ENCODE measurements around the gene TBC1D17.

The TBC1D17 gene

DNA sequence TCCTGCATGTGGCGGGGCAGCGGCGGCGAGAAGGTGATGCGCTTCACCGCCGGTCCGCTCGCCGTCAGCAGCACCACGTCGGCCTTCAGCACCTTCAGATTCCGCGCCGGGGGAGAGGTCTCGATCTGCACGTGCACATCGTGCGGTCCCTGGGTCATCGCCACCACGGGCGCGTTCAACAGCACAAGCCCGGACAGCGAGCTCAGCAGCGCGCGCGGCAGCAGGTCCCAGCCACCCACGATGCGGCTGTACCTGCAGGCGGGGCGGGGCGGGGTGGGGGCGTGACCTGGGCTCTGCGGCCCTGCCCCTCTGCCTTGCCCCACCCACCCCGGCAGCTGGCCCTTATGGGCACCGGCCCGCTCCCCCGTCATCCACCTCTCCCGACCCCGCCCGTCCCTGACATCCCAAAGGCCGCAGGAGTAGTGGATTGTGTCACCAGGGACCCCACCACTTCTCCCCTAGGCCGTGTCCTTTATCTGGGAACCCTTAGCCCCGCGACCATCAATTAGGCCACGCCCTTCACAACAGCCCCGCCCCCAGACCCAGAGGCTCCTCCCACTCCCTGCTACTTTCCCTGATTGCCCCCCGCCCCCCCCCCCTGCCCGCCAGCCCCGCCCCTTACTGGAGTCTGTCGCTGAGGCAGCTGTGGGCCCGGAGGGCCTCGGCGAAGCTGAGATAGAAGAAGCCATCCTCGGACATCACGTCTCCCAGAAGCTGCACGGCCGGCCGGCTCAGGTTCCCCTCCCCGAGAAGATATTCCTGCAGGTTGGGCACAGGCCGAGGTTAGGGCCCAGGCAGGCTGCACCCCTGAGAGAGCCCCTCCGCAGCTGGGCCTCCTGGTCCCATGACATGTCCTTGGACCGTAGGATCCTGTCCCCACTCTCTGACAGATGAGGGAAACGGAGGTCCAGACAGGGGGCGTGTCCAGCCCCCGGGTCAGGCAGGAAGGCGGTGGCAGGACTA is 13.1 kb downstream of the TBC1D17 start:
- DNase-seq (ENCODE audit: low read depth in 1 of 2, low spot score in 1 of 2), result peak; percentile 47 to 64

DNA sequence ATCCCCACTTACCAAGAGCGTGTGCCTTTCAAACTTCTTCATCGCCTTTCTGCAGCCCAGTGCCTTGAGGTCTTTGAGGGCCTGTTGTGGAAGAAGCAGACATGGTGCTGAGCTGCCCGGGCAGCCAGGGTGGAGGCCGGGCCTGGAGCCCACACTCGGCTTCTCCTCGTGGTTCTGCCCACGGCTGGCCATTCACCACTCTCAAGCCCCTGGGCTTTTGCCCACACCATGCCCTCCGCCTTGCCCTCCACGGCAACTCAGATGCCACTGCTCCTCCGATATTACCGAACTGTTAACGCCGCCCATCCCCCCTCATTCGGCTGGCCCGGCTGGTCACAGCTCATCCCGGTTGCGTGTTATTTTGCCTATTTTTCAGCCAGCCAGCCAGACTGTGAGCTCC is 13.9 kb downstream of the TBC1D17 start:
- DNase-seq (ENCODE audit: low read depth in 1 of 2, low spot score in 1 of 2), result no peak

DNA sequence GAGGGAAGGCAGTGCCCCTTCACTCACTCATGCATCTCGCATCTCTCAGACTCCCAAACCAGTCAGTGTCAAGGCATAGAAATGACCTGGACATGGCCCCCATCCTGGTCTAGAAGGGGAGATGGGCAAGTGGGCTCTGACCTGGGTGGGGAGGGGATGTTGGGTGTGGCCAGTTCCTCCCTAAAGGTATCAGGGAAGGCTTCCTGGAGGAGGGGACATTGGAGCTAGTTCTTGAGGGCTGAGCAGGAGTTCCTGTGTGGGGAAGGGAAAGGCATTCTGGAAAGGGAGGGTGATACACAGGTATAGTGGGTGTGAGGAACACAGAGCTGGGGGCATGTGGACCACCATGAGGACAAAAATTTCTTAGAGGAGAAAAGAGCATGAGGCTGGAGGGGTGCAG is 15.2 kb downstream of the TBC1D17 start:
- DNase-seq (ENCODE audit: low read depth in 1 of 2, low spot score in 1 of 2), result no peak

DNA sequence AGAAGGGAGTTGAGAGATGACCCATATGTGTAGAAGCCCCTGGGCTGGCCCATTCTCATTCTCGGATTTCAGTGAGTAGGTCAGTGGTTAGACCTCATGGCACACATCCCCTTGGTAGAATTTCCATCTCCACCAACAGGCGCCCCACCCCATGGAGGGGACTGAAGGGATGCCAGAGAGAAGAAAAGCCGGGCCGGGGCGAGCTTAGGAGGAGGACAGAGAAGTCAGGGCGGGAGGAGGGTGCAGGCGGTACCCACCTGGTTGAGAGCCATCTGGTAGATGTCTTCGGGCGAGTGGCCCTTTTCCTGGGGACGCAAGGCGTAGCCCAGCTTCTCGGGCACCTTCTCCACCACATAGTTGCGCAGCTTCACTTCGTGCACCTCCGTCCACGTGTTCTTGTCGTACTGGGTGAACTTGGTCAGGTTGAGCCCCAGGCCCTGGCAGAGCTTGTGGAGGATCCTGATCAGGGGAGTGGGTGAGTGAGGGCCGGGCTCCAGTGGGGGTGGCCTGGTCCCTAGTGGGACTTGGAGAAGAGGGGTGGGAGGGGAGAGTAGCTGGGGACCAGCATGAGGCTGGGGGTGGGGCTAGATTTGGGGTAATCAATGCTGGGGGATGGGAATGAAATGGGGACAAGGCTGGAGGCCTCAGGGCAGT is 16.6 kb downstream of the TBC1D17 start:
- no peak for DNase-seq (ENCODE audit: low read depth in 1 of 2, low spot score in 1 of 2)

DNA sequence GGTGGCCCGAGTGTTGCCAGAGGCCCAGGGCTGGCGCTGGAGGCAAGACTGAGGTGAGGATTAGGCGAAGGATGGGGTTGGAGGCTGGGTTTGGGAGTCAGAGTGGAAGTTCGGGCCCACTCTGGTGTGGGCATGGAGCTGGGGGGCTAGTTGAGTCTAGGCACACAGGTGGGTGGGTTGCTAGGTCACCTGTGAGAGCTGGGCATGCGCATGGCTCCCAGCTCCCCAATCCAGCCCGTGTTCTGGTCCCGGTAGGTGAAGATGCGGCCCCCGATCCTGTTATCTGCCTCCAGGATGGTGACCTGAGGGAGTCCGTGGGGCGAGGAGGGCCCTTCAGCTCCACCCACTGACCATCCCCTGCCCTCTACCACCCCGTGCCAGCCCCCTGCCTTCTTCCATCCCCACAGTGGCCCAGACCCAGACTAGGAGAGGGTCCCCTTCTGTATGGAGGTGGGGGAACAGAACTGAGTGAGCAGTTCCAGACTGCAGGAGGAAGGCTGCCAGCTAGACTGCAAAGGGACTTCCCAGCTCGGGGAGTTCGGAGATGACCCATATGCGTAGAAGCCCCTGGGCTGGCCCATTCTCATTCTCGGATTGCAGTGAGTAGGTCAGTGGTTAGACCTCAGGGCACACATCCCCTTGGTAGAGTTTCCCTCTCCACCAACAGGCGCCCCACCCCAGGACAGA is 17.5 kb downstream of the TBC1D17 start:
- DNase-seq (ENCODE audit: low read depth in 1 of 2, low spot score in 1 of 2), result no peak

DNA sequence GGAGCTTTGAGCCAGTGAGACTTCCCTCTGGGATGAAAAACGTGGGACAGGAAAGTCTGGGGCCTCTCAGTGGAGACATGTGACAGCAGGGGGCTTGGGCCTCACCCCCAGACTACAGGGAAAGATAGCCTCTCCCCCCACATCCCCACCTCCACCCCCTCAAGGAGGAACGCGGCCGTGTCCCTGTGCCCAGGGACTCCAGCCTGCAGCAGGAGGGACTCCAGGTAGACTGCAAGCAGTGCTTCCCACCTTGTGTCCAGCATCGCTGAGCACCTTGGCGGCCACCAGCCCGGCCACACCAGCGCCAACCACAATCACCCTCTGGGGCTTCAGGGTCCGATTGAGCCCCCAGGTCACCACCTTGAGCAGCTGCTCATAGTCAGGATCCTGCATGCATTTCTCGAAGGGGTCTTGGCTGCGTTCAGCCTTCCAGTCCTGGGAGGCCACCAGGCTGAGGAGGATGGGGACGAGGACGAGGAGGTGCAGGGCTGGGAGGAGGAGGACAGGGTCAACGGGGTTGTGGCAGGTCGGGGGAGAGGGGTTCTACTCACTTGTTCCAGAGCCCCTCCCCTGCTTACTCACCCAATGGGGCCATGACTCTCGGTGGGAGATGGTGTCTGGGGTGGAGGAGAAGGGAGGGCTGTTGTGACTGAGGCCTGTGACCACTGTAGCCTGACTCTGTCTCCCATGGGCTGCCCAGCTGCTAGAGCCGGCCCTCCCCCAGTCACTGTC is 18.2 kb downstream of the TBC1D17 start:
- DNase-seq (ENCODE audit: low read depth in 1 of 2, low spot score in 1 of 2), result no peak

DNA sequence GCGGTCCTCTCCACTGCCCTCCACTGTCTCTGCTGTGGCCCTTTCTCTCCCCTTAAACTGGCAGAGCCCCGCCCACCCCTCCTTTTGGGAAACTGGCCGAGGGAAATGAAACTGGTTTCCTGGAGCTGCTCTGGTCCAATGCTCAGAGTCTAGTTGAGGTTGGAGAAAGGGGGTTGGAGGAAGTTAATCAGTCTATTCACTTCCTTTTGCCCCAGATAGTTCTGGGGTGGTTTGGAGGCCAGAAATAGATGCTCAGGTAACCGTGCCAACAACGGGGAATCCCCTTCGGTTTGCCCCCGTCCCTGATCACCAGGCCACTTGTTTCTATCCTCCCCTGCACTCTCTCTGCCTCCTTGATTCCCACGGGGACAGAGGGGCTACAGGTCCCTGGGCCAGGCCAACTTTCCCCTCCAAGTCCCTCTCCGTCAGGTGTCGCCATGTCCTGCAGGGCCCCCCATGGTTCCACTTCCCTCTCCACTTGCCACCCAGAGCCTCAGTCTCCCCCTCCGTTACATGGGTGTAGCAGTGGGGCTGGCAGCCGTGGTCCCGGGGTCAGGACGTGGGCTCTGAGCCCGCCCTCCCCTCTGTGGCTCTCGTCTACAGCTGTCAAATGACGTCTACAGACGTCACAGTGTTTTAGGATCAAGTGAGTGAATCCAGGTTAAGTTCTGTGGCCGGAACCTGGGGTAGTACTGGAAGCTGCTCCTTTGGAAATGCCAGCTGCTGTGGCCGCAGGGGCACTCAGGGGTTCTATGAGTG is 19.5 kb downstream of the TBC1D17 start, which contains the start of gene IL4I1:
TSS of gene IL4I1 (minus strand) at position 25 of the 759 bp plus-strand sequence. CDS start 727 bp downstream, outside the sequence.
- DNase-seq (ENCODE audit: low read depth in 1 of 2, low spot score in 1 of 2), result peak; percentile 37 to 45

DNA sequence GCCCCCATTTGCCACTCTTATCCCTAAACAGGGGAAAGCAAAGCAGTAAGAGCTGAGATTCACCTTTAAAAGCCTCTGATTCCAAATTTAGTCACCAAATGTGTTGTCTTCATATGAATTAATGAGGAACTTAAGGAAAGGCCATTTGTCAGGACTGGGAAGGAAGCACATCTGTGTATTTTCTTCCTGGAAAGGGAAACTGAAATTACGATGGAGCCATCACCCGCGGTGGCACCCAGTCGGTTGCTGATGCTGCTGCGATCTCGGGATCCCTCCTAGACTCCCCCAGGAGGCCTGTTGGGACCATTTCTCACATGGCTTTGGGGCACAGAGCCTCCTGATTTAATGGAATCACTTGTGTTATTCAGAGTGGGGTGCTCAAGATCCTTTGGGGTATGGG is 26.6 kb downstream of the TBC1D17 start:
- no peak for DNase-seq (ENCODE audit: low read depth in 1 of 2, low spot score in 1 of 2)

DNA sequence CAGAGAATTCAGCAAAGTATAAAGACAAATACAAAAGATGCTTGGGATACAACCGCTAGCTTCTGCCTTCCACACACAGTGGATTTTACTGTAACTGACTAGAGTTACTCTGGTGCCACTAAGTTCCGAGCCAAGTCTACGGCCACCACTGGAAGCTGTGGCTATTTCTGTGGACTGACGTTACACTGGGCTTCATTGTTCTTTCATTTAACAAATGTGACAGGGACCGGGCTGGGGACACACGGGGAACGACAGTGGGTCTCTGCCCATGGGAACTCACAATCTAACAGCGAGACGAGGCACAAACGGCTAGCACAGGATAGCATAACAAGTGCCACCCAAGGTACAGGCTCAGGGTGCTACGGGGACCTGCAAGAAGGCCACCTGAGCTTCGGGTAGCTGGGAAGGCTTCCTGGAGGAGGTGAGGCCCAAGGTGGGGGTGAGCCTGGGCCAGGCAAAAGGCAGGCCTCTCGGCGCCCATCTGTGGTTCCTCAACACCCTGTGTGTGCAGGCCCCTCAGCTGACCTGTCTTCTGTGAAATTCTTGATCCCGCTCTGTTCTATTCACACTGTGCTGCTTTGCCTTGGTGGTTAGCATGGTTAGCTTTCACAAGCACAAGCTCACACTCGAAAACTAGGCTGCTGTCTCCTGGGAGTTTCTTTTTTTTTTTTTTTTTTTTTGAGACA is 29.5 kb downstream of the TBC1D17 start:
- DNase-seq (ENCODE audit: low read depth in 1 of 2, low spot score in 1 of 2), result no peak

DNA sequence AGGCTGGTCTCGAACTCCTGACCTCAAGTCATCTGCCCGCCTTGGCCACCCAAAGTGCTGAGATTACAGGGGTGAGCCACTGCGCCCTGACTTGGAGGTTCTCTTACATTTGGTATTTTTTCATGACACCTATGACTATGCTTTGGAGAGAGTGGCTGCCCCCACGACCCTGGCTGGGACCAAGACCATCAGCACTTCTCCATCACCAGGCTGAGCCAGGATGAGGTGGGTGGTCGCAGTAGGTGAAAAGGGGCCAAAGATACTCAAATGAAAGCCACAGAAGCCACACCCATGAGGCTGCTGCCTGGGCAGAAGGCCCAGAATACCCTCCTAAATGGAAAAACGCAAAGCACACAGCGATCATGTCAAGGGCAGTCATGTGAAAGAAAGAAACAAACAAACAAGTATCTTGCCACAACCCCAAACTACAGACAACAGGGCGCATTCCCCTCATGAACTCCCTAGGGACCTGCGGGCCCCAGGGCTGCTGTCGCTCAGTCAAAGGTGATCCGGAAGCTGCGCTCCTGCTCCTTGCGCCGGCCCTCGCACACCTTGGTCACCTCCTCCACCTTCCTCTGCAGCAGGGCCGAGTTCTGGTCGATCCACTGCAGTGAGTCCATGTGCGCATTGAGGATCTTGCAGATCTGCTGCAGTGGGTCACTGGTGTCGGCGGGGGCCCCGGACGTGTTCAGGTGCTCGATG is 30.4 kb downstream of the TBC1D17 start:
- DNase-seq (ENCODE audit: low read depth in 1 of 2, low spot score in 1 of 2), result no peak

DNA sequence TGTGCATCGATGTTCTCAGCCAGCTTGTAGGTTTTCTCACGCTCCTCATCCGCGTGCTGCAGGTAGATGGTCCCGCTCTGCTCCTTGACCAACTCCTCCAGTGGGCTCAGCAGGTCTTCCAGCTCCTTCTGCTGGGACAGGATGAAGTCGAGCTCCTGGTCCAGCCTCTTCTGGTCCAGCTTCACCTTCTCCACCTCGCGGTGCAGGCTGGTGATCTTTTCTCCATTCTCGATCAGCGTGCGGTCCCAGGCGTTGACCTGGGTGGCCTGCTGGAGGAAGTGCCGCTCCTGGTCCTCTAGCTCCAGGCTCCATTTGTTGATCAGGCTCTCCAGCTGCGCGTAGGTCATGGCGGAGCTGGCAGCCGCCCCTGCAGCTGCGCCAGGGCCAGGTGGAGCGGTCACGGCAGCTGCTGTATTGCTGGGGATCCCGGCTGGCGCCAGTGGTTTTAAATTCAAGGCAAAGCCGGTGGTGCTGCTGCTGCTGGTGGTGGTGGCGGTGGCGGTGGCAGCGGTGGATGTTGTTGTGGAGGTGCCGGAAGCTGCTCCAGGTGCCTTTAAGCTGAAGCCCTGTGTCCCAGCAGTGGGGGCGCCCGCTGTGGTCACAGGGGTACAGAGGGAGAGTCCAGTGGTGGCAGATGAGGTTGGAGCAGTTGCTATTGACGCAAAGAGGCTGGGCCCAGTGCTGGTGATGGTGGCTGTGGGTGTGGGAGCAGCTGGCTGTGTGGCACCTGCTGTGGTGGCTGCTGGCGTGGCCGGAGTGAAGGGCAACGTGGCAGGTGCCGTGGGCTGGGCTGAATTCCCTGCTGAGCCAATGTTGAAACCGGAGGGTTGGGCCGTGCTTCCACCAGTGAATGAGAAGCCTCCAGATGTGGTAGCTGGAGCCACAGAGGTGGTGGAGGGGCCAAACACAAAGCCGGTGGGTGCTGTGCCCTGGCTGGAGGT is 31.2 kb downstream of the TBC1D17 start:
- DNase-seq (ENCODE audit: low read depth in 1 of 2, low spot score in 1 of 2), result no peak

DNA sequence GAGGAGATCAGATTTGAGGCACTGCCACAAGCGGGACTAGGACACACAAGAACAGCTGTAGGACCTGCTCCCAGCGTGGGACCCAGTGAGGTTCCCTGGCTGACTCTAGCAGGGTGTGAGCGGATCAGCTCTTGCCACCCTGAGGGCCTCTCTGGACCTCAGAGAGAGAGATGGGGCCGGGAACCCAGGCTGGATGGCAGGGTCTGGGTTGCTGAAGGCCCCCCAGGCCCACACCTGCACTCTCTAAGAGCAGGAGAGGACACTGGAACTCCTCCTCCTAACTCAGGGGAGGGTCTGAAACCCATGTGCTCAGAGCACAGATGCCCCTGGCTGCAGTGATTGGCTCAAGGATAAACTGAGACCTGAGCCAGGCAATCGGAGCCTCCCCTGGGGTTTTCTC is 32.7 kb downstream of the TBC1D17 start:
- no peak for DNase-seq (ENCODE audit: low read depth in 1 of 2, low spot score in 1 of 2)

DNA sequence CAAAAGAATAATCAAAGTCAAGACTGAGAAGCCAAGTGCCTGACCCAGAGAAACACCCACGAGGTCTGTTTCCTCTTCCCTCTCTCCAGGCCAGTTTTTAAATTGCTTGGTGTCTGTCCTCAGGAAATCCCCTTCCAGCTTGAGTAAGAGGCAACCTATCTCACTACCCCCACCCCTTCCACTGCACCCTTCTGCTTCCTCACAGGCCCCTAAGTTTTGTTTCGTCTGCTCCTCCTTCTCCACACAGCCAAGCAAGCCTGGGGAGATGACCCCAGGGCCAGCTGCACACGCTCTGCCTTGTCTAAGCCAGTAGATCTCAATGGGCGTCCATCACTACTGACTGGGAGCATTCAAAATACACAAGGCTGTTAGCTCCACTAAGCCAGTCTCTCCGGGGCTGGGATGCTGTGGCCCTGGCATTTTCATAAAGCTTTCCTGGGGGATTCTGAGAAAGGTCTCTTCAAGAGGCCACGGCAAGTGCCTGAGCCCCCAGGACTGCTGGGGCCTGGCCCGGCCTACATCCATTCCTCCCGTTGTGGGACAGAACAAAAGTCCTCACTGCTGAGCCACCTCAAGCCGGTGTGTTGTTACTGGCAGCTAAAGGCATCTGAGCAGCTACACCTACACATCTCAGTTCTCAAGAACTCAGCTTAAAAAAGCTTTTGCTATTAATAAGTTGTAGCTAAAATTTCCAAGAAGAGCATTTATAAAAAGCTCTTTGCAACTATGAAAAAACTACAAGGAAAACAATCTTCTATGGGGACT is 34.1 kb downstream of the TBC1D17 start:
- DNase-seq (ENCODE audit: low read depth in 1 of 2, low spot score in 1 of 2), result no peak

DNA sequence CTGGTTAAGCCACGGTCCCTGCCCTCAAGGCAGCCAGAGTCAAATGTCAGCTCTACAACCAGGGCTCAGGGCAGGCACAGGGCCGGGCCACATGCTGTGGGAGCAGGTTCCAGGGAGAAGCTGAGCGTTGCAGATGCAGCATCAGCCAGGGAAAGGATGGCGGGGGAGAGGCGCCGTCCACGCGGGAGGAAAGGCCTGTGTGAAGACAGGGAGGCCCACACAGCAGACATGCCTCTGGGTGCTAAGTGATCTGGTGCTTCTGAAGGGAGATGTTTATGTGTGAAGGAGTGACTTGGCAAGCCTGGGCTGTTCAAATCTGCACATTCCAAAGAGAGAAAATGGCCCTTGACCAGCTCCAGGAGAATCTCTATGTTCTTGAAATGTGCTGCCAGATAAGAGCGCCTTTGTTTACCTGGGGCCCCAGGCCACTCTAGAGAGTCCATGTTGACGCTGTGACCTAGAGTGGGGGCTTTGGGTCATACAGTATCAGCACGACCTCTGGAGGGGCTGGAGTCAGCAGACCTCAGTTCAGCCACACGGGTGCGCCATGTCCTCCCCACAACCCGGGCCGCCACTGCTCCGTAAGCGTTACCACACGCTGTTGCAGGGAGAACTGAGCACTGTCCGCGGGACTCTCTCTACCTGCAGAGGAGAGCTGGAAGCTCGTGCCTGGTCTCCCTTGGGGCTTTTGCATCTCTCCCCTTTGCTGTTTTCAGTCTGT is 35.6 kb downstream of the TBC1D17 start:
- no peak for DNase-seq (ENCODE audit: low read depth in 1 of 2, low spot score in 1 of 2)

DNA sequence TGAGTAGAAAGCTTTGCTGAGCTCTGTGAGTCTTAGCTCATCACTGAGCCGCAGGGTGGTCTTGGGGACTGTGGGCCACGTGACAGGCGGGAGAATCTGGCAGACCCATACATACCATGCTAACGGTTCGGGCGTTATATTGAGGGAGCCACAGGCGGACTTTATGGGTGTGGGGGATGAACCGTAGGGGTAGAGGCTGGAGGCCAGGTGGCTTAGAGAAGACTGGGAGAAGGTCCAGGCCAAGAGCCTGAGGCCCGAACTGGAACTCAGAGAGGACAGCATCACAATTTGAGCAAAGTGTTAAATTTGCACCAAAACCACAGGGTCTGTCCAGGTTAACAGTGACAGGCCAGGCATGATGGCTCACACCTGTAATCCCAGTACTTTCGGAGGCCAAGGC is 36.2 kb downstream of the TBC1D17 start:
- no peak for DNase-seq (ENCODE audit: low read depth in 1 of 2, low spot score in 1 of 2)

DNA sequence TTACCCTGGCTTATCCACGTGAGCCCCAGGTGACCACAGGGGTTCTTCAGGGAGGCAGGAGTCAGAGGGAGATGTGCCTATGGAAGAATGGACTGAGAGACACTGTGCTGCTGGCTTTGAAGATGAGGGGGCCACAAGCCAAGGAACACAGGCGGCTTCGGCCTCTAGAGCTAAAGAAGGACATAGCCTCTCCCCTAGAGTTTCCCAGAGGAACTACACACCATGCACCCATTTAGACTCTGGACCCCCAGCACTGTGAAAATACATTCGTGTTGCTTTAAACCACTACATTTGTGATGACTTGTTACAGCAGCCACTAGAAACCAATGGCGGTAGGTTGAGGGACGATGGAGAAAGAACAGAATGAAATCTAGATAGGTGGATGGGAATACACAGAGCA is 37.8 kb downstream of the TBC1D17 start:
- no peak for DNase-seq (ENCODE audit: low read depth in 1 of 2, low spot score in 1 of 2)

All from stimulated activated CD4-positive, alpha-beta T cell treated with anti-CD3 and anti-CD28 coated beads, Interleukin-15, amount 100 ng/mL, for 1 hour (primary cell).